Activated CD4-positive, alpha-beta T cell treated with anti-CD3 and anti-CD28 coated beads, Interleukin-2, Interleukin-6, amounts not matched to agents 100 ng/mL and 50 ng/mL, durations not matched to agents 16 hours and 8 hours (primary cell): Measurements from ENCODE around the gene PRKCE.
"Not testable (repeated sequence)": the region's sequence is repeated elsewhere in the genome, so short reads cannot be mapped to it uniquely, and the experiment has no call there.

ENCODE experiments used
- DNase-seq: peaks from one replicate; pipeline ENCODE4 v3.0.0-alpha.2; 2020

Gene PRKCE

GRCh38 chr2:46216213-46216612, 564.7 kb downstream of the PRKCE start:
- DNase-seq: no peak

GRCh38 chr2:46223514-46223913, 572.0 kb downstream of the PRKCE start:
- not testable (repeated sequence) for DNase-seq

- DNase-seq: no peak
Observed at GRCh38 chr2:46225150-46225625, 573.7 kb downstream of the PRKCE start.

- DNase-seq: no peak
Observed at GRCh38 chr2:46225730-46226129, 574.3 kb downstream of the PRKCE start.

- no peak for DNase-seq
Observed at GRCh38 chr2:46226620-46227019, 575.1 kb downstream of the PRKCE start.

- no peak for DNase-seq
Observed at GRCh38 chr2:46227022-46227421, 575.5 kb downstream of the PRKCE start.

- DNase-seq: no peak
Observed at GRCh38 chr2:46227674-46228289, 576.3 kb downstream of the PRKCE start.

GRCh38 chr2:46229134-46230063, 577.9 kb downstream of the PRKCE start:
- DNase-seq: peak; percentile 81

- peak; percentile 36 for DNase-seq
Observed at GRCh38 chr2:46230115-46230571, 578.7 kb downstream of the PRKCE start.

GRCh38 chr2:46230677-46231425, 579.4 kb downstream of the PRKCE start:
- no peak for DNase-seq

GRCh38 chr2:46231721-46232120, 580.2 kb downstream of the PRKCE start:
- DNase-seq: no peak

GRCh38 chr2:46232860-46233259, 581.4 kb downstream of the PRKCE start:
- no peak for DNase-seq

- peak; percentile 17 for DNase-seq
Observed at GRCh38 chr2:46236006-46236875, 584.8 kb downstream of the PRKCE start.

- DNase-seq: no peak
Observed at GRCh38 chr2:46236876-46237859, 585.7 kb downstream of the PRKCE start.
